Transverse colon (tissue), 4 donors: ENCODE measurements around the gene DCUN1D5. TPM values are rescaled to one million over a fixed set of nuclear protein-coding genes. Genes with fewer than 3 reads are reported as not detected.
A peak's percentile ranks its signal among the peaks of the same experiment; 100 is the strongest.

ENCODE experiments used
- DNase-seq: peaks from one replicate; pipeline ENCODE4 v3.0.0-alpha.2; 2019
- H3K27ac ChIP-seq, 4 donors: fragments of 200-600 bp; sonication (generic); 2 replicates each; pipeline ENCODE4 v1.5.1; 2016 to 2018; ENCODE audit warnings: inconsistent platforms in 4 of 4
- H3K27me3 ChIP-seq: fragments of 200-600 bp; sonication (generic); 2 replicates; pipeline ENCODE4 v1.5.1; 2017; ENCODE audit warnings: inconsistent platforms
- H3K36me3 ChIP-seq, 4 donors: fragments of 200-600 bp; sonication (generic); 2 replicates each; pipeline ENCODE4 v1.5.1; 2017 to 2019; ENCODE audit warnings: inconsistent platforms in 4 of 4
- H3K4me1 ChIP-seq, 4 donors: fragments of 200-600 bp; sonication (generic); 2 replicates each; pipeline ENCODE4 v1.5.1; 2017 to 2020; ENCODE audit warnings: inconsistent platforms in 4 of 4
- H3K4me3 ChIP-seq, 4 donors: fragments of 200-600 bp; sonication (generic); 1 replicate in 1 of 4; 2 replicates in 3 of 4; pipeline versions ENCODE4 v1.5.1 to v1.6.1; 2017 to 2019; ENCODE audit warnings: inconsistent platforms in 4 of 4
- H3K9me3 ChIP-seq, 2 donors: fragments of 200-600 bp; sonication (generic); 2 replicates each; pipeline ENCODE4 v1.5.1; 2017 to 2019; ENCODE audit warnings: inconsistent platforms in 2 of 2
- EP300 ChIP-seq: sonication (generic); formaldehyde crosslinking; IDR thresholded peaks from one replicate; pipeline ENCODE4 v1.6.1; 2017; ENCODE audit warnings: antibody characterized with exemption, low read depth
- POLR2A ChIP-seq: fragments of 450-650 bp; IDR thresholded peaks from one replicate; pipeline ENCODE4 v1.6.1; 2016; ENCODE audit warnings: antibody characterized with exemption, mild to moderate bottlenecking, moderate library complexity
- POLR2AphosphoS5 ChIP-seq, 3 donors: sonication (generic); formaldehyde crosslinking; IDR thresholded peaks; one replicate each; pipeline ENCODE4 v1.6.1; 2016; ENCODE audit warnings: antibody characterized with exemption in 3 of 3
- WGBS, 2 donors: methylation state at CpG; one replicate each; pipeline ENCODE4 v1.1.5; 2018; ENCODE audit warnings: low coverage in 1 of 2; 5-methylcytosine and 5-hydroxymethylcytosine counted together
- in situ Hi-C, 4 donors: fragments of 200-750 bp; cut with MboI; loops; one replicate each; pipeline versions ENCODE4 v1.15.0 to v1.15.1; 2017; ENCODE audit warnings: low sequenced_read_pairs in 3 of 4, low pct_ligation_motif_present in 1 of 4, low pct_unique_long_range_greater_than_20kb in 1 of 4
- intact Hi-C: fragments of 100-400 bp; cut with DNase I; formaldehyde crosslinking; loops from one replicate; pipeline ENCODE4 v1.15.1; 2023; ENCODE audit warnings: low total_unique reads
- total RNA-seq, 4 donors: library from RNA; depleted of rRNA; stranded (reverse); fragments of >200 nt; gene quantifications; one replicate each; pipeline ENCODE4 v1.1.0, GENCODE V29; 2016
- TF ChIP-seq, protein P1 (sequence below), 5 experiments: fragments of 200-600 bp in 3 of 5; fragments of 450-650 bp in 2 of 5; sonication (generic) in 3 of 5; IDR thresholded peaks; 1 replicate in 2 of 5; 2 replicates in 3 of 5; pipeline ENCODE4 v1.5.1; 2016 to 2017; ENCODE audit warnings: antibody characterized with exemption in 5 of 5, inconsistent platforms in 3 of 5, mild to moderate bottlenecking in 2 of 5, moderate library complexity in 1 of 5

The DCUN1D5 gene
- total RNA-seq, 4 donors from 2014 or later = 4.5 to 48.8 (median 24.4) TPM

DNA sequence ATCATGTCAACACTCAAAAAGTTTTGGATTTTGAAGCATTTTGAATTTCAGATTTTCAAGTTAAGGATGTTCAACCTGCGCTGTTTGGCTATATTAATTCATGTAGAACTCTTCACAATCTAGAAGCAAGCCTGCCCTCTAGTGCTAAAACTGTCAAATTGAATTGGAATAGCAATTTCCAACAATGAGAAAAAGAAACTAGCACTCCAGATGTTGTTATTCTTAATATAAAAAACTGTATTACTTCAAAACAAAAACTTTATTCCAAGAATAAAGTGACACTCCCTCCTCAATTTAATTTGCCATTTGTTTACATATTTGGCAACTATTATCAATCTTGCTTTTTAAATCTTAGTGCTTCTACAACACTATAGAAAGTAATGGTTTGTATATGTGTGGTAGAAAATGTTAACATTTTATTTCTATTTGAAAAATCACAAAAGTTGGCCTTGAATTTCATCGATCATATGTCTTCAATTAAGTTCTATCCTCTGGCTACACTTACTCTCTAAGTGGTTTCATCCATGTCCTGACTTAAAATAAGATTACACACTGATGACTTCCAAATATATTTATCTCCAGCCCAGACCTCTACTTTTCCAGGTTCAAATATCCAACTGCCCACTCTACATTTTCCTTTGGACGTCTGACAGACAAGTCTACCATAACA, 36.6 kb downstream of the DCUN1D5 start:
- Histone ChIP-seq H3K27ac (no peak overlapping the region), H3K9me3 (no peaks in the 10 kb centered on the region), H3K4me1 (no peaks in the 10 kb centered on the region), H3K36me3 (no peaks in the 10 kb centered on the region), H3K27me3 (no peaks in the 10 kb centered on the region), H3K4me3 (no peak overlapping the region)
- no peak for DNase-seq
- no peak for TF ChIP-seq EP300
- no peak for TF ChIP-seq POLR2A
- no peak for TF ChIP-seq POLR2AphosphoS5 (IDR thresholded peaks at IDR 0.05)
- TF ChIP-seq, protein P1, sequence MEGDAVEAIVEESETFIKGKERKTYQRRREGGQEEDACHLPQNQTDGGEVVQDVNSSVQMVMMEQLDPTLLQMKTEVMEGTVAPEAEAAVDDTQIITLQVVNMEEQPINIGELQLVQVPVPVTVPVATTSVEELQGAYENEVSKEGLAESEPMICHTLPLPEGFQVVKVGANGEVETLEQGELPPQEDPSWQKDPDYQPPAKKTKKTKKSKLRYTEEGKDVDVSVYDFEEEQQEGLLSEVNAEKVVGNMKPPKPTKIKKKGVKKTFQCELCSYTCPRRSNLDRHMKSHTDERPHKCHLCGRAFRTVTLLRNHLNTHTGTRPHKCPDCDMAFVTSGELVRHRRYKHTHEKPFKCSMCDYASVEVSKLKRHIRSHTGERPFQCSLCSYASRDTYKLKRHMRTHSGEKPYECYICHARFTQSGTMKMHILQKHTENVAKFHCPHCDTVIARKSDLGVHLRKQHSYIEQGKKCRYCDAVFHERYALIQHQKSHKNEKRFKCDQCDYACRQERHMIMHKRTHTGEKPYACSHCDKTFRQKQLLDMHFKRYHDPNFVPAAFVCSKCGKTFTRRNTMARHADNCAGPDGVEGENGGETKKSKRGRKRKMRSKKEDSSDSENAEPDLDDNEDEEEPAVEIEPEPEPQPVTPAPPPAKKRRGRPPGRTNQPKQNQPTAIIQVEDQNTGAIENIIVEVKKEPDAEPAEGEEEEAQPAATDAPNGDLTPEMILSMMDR (IDR thresholded peaks at IDR 0.05) = peak; percentile 37 to 57 (median 53)
- in situ Hi-C loops = no loop called here
- intact Hi-C loops = no loop called here
- whole genome bisulfite sequencing, 2 donors = 21 to 43% methylated on average over 3 of the region's 3 CpGs

DNA sequence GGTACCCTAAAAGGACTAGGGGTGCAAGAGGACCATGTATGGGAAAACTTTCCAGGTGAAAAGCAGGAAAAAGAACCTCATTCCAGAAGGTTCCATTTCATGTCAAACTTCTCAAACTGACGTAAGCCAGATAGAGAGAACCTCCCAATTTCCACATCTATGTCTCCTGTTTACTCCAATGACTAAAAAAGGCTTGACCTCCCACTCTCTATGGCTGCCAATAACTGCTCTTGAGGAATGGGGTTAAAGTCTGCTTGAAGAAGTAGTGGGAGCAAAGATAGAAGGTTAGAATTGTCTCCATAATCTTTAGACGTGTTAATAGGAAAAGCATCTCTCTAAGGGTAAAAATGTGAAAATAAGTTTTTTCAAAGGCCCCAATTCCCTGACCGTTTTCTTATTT, 38.0 kb downstream of the DCUN1D5 start:
- in situ Hi-C loops (no loop called here), intact Hi-C loops (no loop called here)
- Histone ChIP-seq H3K4me1 (no peaks in the 10 kb centered on the region), H3K4me3 (no peak overlapping the region), H3K27ac (no peak overlapping the region), H3K9me3 (no peaks in the 10 kb centered on the region), H3K27me3 (no peaks in the 10 kb centered on the region), H3K36me3 (no peaks in the 10 kb centered on the region)
- TF ChIP-seq POLR2A (no peak), EP300 (no peak), POLR2AphosphoS5 (IDR thresholded peaks at IDR 0.05) (no peak)
- TF ChIP-seq, protein P1 (IDR thresholded peaks at IDR 0.05) = no peak
- WGBS, 2 donors = 82 to 94% methylated on average over 3 of the region's 3 CpGs
- DNase-seq = no peak

DNA sequence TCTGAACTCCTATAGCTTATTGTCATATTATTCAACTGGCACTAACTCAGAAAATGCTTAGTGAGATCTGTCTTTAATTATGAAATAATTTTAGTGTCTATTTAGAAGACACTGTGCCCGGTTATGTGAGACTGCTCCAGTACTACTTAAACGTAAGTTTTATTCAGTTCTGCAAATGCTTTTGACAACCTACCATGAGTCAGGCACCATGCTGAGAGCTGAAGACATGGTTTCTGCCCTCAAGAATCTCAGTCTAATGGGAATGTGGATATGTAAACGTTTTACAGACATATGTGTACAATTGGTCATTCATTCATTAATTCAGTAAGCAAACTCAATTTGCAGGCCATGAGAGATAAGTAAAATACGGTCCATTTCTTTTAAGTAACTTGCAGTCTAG, 40.0 kb downstream of the DCUN1D5 start:
- in situ Hi-C loops (no loop called here), intact Hi-C loops (no loop called here)
- H3K27me3 ChIP-seq = no peaks in the 10 kb centered on the region
- no peak overlapping the region for H3K27ac ChIP-seq
- no peak overlapping the region for H3K4me3 ChIP-seq
- H3K4me1 ChIP-seq = no peaks in the 10 kb centered on the region
- no peaks in the 10 kb centered on the region for H3K36me3 ChIP-seq
- 76 to 83% methylated on average over 4 of the region's 4 CpGs for WGBS, 2 donors
- no peak for DNase-seq
- TF ChIP-seq EP300 = no peak
- no peak for TF ChIP-seq POLR2A
- TF ChIP-seq, protein P1 (IDR thresholded peaks at IDR 0.05) = no peak
- TF ChIP-seq POLR2AphosphoS5 (IDR thresholded peaks at IDR 0.05) = no peak
- no peaks in the 10 kb centered on the region for H3K9me3 ChIP-seq

DNA sequence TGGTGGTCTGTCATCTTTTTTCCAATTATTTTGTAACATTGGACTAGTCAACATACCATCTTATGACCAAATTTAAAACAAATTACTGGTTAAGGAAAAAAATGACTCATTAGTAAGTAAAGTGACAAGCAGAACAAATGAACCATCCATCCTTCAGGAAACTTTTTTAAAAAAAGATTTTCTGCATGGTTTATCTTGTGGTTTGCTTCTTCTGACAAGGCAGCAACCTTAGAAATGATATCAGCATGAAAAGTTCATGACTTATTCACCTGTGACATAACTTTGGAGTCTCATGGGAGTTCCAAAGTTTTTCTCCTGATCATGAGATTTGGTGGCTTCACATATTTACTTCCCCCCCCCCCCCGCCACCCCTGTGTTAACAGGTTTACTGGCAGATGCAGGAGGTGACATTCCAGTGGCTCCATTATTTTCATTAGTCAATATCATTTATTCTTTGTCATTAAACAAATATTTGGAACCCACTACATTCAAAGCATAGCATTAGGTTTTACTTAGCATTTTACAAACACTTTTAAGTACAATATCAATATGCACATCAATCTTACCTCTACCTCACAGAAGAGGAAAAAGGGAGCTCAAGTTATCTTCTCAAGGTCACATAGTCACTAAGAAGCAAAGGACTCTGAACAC, 40.7 kb downstream of the DCUN1D5 start:
- in situ Hi-C loops = no loop called here
- 89% methylated on average over 1 of the region's 1 CpG; no CpG with 5 or more reads in 1 of the 2 donors for WGBS, 2 donors
- H3K36me3 ChIP-seq = no peaks in the 10 kb centered on the region

More for the DNA sequence above, 40.7 kb downstream of the DCUN1D5 start:
- H3K27ac ChIP-seq = no peak overlapping the region
- no peaks in the 10 kb centered on the region for H3K27me3 ChIP-seq
- intact Hi-C loops = no loop called here
- H3K9me3 ChIP-seq = no peaks in the 10 kb centered on the region
- TF ChIP-seq, protein P1 (IDR thresholded peaks at IDR 0.05) = no peak
- H3K4me1 ChIP-seq = no peaks in the 10 kb centered on the region
- DNase-seq = no peak
- H3K4me3 ChIP-seq = no peak overlapping the region
